ENCODE measurements around the gene MYCL. TPM values are rescaled to one million over a fixed set of nuclear protein-coding genes. Genes with fewer than 3 reads are reported as not detected.

Gene MYCL
- total RNA-seq, 2 donors from 2014 or later: 13.7 to 15.4 TPM

DNA sequence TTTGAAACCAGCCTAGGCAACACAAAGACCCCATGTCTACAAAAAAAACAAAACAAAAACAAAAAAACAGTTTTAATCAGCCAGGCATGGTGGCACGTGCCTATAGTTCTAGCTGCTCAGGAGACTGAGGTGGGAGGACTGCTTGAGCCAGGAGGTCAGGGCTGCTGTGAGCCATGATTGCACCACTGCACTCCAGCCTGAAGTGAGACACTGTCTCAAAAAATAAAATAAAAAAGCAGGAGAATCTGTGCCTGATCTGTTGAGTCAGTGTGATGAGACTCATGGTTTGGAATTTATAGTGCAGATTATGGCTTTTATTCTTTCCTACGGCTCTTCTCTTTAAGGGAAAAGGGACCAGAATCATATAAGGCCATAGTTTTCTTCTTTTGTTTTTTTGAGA is 35.0 kb downstream of the MYCL start:
- DNase-seq (no peak), ATAC-seq (no peak)
- intact Hi-C loops (cut with DNase I, micrococcal nuclease): no loop called here

DNA sequence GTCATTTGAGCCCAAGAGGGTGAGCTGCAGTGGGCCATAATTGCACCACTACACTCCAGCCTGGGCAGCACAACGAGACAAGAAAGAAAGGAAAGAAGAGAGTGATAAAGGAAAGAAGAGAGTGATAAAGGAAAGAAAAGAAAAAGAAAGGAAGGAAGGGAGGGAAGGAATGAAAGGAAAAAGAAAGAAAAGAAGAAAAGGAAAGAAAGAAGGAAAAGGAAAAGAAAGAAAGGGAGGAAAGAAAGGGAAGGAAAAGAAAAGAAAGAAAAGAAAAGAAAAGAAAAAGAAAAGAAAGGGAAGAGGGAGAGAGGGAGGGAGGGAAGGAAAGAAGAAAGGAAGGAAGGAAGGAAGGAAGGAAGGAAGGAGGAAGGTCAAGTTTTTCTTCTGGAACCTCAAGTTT is 36.0 kb downstream of the MYCL start:
- intact Hi-C loops (cut with DNase I, micrococcal nuclease): no loop called here
- DNase-seq: no peak

DNA sequence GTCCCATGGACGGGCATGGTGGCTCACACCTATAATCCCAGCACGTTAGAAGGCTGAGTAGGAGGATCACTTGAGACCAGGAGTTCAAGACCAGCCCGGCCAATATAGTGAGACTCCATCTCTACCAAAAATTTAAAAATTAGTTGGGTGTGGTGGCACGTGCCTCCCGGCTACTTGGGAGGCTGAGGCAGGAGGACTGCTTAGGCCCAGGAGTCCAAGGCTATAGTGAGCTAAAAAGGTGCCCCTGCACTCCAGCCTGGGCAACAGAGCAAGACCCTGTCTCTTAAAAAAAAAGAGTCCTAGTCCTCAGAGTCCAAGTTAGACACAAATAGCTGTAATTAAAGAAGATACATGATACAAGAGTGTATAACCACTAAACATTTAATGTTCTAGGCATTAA is 38.5 kb downstream of the MYCL start:
- no peak for ATAC-seq

More for the DNA sequence above, 36.0 kb downstream of the MYCL start:
- ATAC-seq: no peak

DNA sequence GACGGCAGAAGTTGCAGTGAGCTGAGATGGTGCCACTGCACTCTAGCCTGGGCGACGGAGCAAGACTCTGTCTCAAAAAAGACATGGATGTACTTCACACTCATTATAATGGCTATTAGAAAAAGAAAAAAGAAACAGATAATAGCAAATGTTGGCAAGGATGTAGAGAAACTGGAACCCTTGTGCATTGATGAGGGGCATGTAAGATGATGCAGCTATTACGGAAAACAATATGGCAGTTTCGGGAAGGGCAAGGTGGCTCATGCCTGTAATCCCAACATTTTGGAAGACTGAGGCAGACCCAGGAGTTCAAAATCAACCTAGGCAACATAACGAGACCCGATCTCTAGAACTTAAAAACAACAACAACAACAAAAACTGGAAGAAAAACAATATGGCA is 40.7 kb downstream of the MYCL start:
- ATAC-seq (no peak), DNase-seq (no peak)
- intact Hi-C loops (cut with DNase I, micrococcal nuclease): no loop called here

More for the DNA sequence above, 38.5 kb downstream of the MYCL start:
- no peak for DNase-seq
- intact Hi-C loops (cut with DNase I, micrococcal nuclease): no loop called here

DNA sequence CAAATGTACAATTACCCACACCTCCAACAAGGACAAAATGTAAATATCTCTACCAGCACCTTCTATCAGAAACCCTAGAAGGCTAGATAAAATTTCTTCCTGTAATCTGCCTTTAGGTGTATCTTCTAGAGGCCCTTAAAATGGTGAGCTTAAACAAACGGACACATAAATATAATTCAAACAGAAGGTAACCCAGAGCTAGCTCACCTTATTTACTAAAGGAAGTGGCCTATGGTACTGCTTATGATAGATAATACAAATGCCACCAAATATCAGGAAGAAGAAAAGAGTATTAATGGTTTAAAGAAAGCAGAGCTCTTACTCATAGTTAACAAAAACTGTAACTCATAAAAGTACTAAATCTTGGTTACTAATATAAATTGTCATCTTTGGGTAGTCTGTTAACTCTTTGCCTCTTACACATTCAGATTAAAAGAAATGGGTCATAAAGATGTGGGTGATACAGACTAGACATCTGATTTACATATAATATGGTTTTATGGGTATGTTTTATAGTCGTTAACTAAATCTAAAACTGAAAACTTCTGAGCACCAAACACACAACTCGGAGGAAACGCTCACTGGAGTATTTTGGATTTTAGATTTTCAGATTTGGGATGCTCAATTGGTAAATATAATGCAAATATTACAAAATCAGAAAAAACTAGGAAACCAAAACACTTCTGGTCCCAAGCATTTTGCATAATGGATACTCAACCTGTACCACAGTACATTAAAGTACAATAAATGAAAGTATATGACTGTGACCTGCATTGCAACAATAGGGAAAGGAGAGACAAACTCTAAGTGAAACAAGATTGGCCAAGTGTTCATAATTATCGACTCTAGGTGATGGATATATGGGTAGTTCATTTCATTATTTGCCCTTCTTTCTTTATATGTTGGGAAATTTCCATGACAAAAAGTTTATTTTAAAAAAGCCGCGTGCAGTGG is 41.6 kb downstream of the MYCL start:
- intact Hi-C loops (cut with DNase I, micrococcal nuclease): no loop called here
- ATAC-seq (peak; percentile 92), DNase-seq (no peak)

DNA sequence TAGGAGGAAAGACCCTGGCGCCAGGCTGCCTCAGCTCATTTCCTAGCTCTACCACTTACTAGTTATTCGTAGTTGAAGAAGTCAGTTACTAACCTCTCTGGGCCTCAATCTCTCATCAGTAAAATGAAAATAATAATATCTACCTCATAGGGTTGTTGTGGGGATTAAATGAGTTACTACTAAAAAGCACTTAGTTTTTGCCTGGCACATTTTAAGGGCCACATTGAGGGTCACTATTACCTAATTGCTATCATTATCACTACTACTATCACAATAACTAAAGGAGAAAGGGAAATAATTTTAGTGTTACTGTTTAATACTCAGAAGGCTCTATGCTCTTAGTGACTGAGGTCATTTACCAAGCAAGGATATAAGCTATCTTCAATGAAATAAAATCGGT is 43.4 kb downstream of the MYCL start:
- ATAC-seq: no peak
- intact Hi-C loops (cut with DNase I, micrococcal nuclease): no loop called here
- DNase-seq: no peak

DNA sequence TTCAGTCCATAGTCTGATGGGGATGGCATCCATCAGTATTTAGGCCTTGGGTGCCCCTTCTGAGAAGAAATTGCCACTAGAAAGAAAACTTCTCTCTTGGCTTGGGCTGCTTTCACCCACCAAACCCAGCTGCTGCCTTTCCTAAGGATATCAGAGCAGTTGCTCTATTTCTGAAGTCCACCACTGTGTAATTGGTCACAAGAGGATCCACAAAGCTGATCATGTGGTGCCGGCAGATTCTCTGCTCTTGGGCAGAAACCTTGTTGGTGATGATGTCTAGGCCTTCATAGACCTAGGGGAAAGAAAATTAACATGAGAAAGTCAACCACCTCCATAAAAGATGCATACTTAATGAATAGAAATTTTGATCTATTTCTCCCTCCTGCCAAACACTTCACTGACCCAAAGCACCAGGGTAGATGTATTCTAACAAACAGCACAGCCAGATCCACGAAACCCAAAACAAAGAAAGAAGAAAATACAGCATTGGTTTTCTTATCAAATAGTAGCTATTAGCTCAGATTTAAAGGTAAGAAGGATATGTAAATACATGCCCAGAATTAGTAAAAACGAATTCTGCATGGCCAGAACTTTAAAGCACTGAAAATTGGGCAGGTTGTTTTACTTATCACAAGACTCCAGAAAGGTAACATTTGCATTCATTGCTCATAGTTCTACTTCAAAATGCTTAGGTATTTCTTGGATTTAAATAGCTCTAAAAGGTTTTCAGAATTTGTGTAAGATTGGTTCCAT is 44.4 kb downstream of the MYCL start:
- intact Hi-C loops (cut with DNase I, micrococcal nuclease): no loop called here
- DNase-seq: no peak
- no peak for ATAC-seq

DNA sequence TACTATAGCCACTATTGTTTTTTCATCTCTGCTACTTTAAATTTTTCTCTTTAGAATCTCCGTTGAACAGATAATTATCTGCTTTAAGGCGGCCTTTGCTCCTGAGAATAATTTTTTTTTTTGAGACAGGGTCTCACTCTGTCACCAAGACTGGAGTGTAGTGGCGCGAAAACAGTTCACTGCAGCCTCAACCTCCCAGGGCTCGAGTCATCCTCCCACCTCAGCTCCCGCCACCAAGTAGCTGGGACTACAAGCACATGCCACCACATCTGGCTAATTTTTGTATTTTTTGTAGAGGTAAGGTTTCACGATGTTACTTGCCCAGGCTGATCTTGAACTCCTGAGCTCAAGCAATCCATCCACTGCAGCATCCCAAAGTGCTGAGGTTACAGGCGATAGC is 47.0 kb downstream of the MYCL start:
- DNase-seq (no peak), ATAC-seq (no peak)
- intact Hi-C loops (cut with DNase I, micrococcal nuclease): no loop called here

DNA sequence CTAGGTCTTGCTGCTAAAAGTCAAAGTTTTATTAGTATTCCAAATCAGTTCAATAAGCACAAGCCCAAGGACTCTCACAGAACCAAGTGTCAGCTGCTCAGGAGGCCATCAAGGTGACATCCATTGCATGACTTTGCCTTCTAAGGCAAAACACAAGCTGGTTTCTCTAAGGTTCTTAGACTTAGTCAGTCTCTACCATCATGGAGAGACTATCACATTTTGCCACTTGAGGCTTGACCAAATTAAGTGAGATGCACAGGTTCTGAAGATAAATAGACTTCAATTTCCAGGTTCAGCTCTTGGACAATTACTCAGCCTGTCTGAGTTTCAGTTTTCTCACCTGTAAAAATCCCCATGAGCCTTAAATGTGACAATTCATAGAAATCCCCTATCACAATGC is 47.4 kb downstream of the MYCL start:
- no peak for DNase-seq
- intact Hi-C loops (cut with DNase I, micrococcal nuclease): no loop called here
- ATAC-seq: no peak

DNA sequence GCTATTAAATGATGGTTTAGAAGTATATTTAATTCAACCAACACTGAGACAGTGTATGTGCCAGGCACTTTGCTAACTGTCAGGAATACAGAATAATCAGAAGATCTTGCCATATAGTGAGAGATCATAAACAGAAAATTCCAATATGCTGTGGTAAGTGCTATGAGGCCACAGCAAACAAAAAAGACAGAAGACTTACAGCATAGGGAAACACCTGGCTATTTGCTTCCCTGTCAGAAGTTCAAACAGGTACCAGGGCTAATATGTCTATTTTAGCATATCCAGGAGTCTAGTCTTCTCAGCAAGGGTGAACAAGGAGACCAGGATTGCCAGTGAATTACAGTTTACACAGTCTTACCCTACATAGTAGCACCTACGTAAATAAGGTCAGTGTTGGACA is 48.8 kb downstream of the MYCL start:
- peak; percentile 66 for ATAC-seq
- no peak for DNase-seq
- intact Hi-C loops (cut with DNase I, micrococcal nuclease): no loop called here

DNA sequence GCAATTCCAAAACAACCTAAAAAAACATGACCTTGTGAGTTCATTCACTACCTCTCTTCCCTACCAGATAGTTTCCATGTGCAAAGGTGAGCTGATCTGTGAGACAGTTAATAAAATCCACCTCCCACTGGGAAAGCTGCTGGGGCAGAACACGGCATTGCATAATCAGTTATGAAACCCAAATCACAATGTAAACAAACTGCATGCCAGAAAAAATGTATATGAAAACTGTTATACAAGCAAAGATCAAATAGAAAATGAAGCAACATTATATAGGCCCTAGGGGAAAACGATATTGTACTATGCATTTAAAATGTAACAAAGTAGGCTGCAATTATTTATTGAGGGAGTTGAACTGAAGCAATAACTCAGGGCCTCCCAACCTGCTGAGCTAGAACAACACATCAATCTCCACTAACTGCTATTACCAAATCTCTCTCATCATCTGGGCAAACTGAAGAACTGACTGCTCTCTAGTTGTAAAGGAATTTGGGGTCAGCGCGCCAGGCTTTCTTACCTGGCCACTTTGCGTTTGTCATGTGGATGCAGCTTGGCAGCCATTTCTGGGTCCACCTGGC is 49.4 kb downstream of the MYCL start:
- ATAC-seq (peak; percentile 80), DNase-seq (no peak)
- intact Hi-C loops (cut with DNase I, micrococcal nuclease): no loop called here

DNA sequence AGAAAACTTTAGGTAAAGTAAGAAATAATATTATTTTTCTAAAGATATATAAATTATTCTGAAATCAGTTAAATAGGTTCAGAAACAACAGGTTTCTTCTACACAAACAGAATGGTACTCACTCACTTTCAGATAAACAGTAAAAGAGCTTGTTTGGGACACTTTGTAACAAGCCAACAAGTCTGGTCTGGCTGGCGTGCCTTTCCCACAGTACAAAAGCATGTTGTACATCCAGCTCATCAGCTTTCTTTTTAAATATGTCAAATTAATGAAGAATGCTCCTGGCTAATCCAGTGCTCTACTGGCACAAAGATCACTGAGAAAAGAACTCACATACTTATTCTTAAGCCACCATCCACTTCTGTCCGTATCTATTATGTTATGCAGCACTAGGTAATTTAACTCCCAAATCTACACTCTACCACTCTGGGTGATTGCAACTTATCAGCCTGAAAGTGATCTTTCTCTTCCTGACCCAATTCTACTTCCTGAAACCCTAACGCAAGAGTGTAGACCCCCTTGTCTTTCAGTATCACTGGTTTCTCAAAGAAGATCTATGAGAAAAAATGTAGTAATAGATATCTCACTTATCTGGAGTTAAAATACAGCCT is 51.0 kb downstream of the MYCL start:
- intact Hi-C loops (cut with DNase I, micrococcal nuclease): no loop called here
- no peak for ATAC-seq
- DNase-seq: no peak

DNA sequence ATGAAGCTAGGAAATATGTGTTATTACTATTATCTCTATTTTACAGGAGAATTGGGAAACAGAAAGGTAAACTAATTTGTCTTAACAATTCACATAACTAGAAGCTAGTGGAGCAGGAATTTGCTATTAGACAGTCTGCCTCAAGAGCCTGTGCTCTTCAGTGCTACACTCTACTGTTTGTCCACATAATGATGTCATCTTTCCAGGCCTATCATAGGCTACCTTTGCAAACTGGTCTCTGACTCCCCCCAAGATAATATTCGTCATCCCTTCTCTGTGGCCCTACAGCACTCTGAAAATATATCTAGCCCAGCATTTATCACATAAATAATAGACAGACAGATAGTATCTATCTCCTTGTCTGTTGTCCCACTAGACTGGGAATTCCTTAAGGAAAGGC is 52.5 kb downstream of the MYCL start:
- ATAC-seq: no peak
- intact Hi-C loops (cut with DNase I, micrococcal nuclease): no loop called here

DNA sequence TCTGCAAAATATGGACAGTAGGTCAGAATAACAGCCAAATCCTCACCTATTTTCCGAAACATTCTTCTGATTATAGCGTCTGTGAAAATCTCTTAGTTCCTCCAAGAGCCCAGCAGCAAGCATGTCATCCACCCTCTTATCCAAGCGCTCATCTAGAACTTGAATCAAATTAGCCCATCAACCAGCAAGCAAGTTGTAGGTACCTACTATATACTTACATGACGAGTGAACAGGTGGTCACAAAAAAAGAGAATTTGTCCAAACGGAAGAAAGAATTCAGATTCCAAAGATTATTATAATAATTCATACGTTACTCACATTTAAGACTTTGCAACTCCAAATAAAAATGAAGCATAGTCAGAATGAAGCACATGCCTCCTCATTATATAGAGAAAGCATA is 53.8 kb downstream of the MYCL start:
- intact Hi-C loops (cut with DNase I, micrococcal nuclease): no loop called here
- no peak for DNase-seq

More for the DNA sequence above, 52.5 kb downstream of the MYCL start:
- DNase-seq: no peak

DNA sequence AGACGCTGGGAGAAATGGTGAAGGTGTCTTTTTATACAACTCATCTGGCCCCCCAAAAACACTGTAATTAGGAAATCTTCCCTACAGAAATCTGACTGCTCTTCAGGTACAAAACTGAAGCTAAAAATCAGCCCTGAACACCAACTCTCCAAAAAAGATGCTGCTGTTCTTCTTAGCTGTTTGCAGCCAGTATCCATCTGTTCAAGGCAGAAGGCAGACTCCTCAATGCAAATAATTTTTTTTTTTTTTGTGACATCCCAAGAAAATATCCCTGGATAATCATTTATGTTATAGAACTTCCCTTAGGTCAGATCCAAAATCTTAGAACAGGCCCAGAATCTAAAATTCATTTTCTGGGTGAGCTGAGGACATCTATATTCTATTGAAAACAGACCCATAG is 54.9 kb downstream of the MYCL start:
- intact Hi-C loops (cut with DNase I, micrococcal nuclease): no loop called here
- DNase-seq (no peak), ATAC-seq (no peak)

More for the DNA sequence above, 53.8 kb downstream of the MYCL start:
- no peak for ATAC-seq

DNA sequence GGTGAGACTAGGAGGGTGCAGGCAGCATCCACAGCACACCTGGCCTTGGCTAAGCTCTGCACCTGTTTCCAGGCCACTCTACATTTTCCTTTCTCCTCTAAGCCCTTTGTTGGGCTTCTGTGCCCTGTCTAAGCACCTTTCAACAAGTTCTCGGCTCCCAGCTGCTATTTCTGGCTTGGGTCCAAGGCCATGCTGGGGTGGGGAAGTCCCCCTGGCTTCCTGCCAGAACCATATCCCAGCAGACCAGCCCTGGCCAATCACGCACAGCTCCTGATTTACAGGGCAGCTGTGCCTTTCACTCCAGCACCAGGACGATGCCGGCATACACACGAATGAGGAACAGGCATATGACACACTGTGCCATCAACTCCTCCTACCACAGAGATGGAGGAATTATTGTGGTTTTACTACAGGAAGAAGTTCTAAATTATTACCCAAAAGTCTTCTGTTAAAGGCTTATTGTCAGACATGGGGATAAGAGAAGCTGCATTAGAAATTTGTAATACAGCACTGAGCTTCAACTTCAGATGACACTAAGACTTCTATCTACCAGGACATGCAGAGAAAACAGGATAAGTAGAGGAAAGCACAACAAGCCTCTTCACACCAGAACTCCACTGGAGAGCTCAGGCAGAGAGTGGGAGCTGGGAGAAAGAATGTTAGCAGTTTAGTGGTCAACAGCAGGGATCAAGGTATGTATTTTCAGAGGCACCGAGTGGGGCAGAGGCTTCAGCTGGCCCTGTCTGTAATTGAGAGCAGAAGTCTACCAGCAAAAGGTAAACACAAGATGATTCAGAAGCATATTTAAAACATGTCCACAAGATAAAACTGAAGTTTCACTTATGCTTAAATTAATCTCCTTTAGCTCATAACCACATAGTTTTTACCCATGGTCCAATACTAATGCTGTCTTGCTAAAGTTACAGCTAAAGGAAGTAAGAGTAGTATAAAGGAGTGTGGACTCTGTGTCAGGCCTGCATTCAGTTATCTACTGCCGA is 55.8 kb downstream of the MYCL start:
- intact Hi-C loops (cut with DNase I, micrococcal nuclease): no loop called here
- ATAC-seq (peak; percentile 97), DNase-seq (peak; percentile 92 to 95)

All from left colon (tissue), 2 donors.